GM12872 (cell line): ENCODE data around the gene WDR59.

Experiments used
- CTCF ChIP-seq: IDR thresholded peaks from 3 replicates; pipeline ENCODE4 v1.5.1; 2011; ENCODE audit warnings: low read depth, mild to moderate bottlenecking, low read length, moderate library complexity; ENCODE audit not compliant: insufficient read depth

WDR59 gene

GRCh38 chr16:74944466-74944865 lies 40.5 kb downstream of the WDR59 start:
- TF ChIP-seq CTCF = no peak

GRCh38 chr16:74942977-74943918 lies 41.7 kb downstream of the WDR59 start:
- TF ChIP-seq CTCF = no peak

- TF ChIP-seq CTCF = no peak
Observed at GRCh38 chr16:74942566-74942965, 42.4 kb downstream of the WDR59 start.

GRCh38 chr16:74939688-74940087 lies 45.2 kb downstream of the WDR59 start:
- TF ChIP-seq CTCF = no peak

GRCh38 chr16:74936902-74937560 lies 47.9 kb downstream of the WDR59 start:
- no peak for TF ChIP-seq CTCF

- no peak for TF ChIP-seq CTCF
Observed at GRCh38 chr16:74931445-74931844, 53.5 kb downstream of the WDR59 start.

GRCh38 chr16:74929636-74930035 lies 55.3 kb downstream of the WDR59 start:
- TF ChIP-seq CTCF = no peak
